ENCODE results near the gene TREML2. TPM values are rescaled to one million over a fixed set of nuclear protein-coding genes. Genes with fewer than 3 reads are reported as not detected.

The TREML2 gene
- total RNA-seq, 1 donor: not detected

DNA sequence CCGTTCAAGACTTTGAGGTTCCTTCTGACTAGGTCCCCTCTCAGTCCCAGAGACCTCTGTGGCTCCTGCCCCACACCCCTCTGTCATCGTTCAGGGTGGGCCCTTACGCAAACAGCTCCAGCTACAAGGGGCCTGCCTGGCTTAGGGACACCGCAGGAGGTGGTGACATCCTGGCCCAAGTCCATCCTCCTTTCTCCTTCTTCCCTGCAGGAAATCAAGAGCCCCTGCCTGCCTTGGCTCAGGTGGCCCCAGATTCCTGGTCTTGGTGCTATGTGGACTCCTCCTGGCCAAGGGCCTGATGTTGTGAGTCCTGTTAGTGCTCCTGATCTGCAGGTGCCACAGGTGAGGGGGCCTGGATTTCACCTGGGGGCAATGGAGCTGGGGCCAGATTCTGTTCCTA, 35.3 kb upstream of the TREML2 start:
- no peak for DNase-seq (ENCODE audit: low read depth)
- TF ChIP-seq, protein P1, sequence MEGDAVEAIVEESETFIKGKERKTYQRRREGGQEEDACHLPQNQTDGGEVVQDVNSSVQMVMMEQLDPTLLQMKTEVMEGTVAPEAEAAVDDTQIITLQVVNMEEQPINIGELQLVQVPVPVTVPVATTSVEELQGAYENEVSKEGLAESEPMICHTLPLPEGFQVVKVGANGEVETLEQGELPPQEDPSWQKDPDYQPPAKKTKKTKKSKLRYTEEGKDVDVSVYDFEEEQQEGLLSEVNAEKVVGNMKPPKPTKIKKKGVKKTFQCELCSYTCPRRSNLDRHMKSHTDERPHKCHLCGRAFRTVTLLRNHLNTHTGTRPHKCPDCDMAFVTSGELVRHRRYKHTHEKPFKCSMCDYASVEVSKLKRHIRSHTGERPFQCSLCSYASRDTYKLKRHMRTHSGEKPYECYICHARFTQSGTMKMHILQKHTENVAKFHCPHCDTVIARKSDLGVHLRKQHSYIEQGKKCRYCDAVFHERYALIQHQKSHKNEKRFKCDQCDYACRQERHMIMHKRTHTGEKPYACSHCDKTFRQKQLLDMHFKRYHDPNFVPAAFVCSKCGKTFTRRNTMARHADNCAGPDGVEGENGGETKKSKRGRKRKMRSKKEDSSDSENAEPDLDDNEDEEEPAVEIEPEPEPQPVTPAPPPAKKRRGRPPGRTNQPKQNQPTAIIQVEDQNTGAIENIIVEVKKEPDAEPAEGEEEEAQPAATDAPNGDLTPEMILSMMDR (IDR thresholded peaks at IDR 0.05; ENCODE audit: insufficient read depth, low read depth, low read length): no peak
- no peak overlapping the region for H3K4me3 ChIP-seq (ENCODE audit: low read depth, low read length)

DNA sequence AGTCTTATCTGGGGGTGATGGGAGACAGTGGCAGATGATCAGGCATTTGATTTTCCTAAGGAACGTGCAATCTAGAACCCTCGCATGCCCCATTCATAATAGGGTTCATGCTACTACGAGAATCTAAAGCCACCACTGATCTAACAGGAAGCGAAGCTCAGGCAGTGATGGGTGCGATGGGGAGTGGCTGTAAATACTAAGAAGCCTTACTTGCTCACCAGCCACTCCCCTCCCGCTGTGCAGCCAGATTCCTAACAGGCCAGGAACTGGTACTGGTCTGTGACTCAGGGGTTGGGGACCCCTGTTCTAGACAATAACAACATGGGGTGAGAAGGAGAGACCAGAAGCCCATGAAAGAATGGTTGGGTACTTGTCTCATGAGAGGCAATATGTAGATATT, 31.7 kb upstream of the TREML2 start:
- H3K4me3 ChIP-seq (ENCODE audit: low read depth, low read length): no peak overlapping the region
- no peak for DNase-seq (ENCODE audit: low read depth)
- TF ChIP-seq, protein P1 (IDR thresholded peaks at IDR 0.05; ENCODE audit: insufficient read depth, low read depth, low read length): no peak

DNA sequence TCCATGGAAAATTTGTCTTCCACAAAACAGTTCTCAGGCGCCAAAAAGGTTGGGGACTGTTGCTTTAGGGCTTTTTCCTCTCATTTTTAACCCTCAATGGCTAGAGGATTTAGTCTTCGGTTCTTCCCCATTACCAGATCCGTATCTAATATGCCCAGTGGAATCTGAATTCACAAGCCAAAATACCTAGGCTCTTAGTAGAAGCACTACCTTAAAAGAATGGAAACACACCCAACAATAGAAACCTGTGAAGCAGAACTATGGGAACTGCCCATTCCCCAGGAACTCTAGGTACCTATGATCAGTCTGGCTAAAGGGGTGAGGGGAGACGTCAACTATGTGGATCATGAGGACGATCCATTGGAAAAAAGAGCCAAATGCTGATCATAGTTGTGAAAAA, 30.3 kb upstream of the TREML2 start:
- no peak for DNase-seq (ENCODE audit: low read depth)
- TF ChIP-seq, protein P1 (IDR thresholded peaks at IDR 0.05; ENCODE audit: insufficient read depth, low read depth, low read length): no peak

DNA sequence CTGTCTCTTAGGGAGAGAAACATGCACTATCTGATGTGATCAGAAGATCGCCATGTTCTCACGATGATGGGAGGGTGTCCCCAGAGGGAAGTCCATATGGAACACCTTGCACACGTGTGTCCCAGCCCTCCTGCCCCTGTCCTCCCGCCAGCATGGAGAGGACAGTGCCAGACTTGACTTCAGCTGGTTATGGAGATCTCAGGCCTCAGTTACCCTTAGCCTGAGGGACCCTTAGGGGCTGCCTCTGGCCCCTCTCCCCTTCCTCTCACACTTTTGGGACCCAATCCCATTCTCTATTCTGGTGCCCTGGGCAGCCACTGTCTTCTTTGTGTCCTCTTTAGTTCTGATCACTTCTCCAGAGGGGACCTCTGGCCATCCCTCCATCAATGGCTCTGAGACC, 28.8 kb upstream of the TREML2 start:
- TF ChIP-seq, protein P1 (IDR thresholded peaks at IDR 0.05; ENCODE audit: insufficient read depth, low read depth, low read length): no peak
- no peak for DNase-seq (ENCODE audit: low read depth)
- H3K4me3 ChIP-seq (ENCODE audit: low read depth, low read length): no peak overlapping the region

More for the DNA sequence above, 30.3 kb upstream of the TREML2 start:
- no peak overlapping the region for H3K4me3 ChIP-seq (ENCODE audit: low read depth, low read length)

GRCh38 chr6:41228616-41229015, 27.7 kb upstream of the TREML2 start:
- H3K4me3 ChIP-seq (ENCODE audit: low read depth, low read length): no peak overlapping the region
- TF ChIP-seq, protein P1 (IDR thresholded peaks at IDR 0.05; ENCODE audit: insufficient read depth, low read depth, low read length): no peak
- no peak for DNase-seq (ENCODE audit: low read depth)

DNA sequence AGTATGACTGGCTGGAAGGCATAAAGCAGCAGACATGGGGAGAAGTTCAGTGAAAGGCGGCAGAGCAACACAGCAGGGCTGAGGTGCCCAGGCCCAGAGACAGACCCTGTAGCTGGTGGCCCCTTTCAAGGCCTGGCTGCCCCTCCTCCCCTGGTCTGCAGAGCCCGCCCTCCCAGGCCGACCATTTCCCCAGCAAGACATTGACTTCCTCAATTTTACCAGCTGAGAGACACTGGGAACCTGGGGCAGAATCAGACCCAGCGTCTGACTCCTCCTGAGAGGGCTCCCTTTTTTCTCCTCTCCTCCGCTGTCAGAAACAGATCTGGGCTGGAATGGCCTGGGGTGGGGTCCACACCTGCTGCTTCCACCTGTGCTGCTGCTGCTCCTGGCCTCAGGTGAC, 27.1 kb upstream of the TREML2 start, which contains the start of gene TREML4:
TSS of gene TREML4 (plus strand) at position 254 of the 400 bp plus-strand sequence. CDS start at position 333, 79 bp downstream.
- no peak for DNase-seq (ENCODE audit: low read depth)
- TF ChIP-seq, protein P1 (IDR thresholded peaks at IDR 0.05; ENCODE audit: insufficient read depth, low read depth, low read length): no peak
- H3K4me3 ChIP-seq (ENCODE audit: low read depth, low read length): no peak within 1 kb of the TSS

GRCh38 chr6:41226752-41227151, 25.8 kb upstream of the TREML2 start:
- DNase-seq (ENCODE audit: low read depth): no peak
- no peak overlapping the region for H3K4me3 ChIP-seq (ENCODE audit: low read depth, low read length)
- TF ChIP-seq, protein P1 (IDR thresholded peaks at IDR 0.05; ENCODE audit: insufficient read depth, low read depth, low read length): no peak
